NCI-H1105 treated with DMSO at 0.1 percent for 48 hours (cell line): ENCODE measurements around the gene PLEKHH3.
A peak's percentile ranks its signal among the peaks of the same experiment; 100 is the strongest.

ENCODE experiments used
- DNase-seq: peaks from one replicate; lab custom pipeline; 2025; lab: John Stamatoyannopoulos, UW

The PLEKHH3 gene

DNA sequence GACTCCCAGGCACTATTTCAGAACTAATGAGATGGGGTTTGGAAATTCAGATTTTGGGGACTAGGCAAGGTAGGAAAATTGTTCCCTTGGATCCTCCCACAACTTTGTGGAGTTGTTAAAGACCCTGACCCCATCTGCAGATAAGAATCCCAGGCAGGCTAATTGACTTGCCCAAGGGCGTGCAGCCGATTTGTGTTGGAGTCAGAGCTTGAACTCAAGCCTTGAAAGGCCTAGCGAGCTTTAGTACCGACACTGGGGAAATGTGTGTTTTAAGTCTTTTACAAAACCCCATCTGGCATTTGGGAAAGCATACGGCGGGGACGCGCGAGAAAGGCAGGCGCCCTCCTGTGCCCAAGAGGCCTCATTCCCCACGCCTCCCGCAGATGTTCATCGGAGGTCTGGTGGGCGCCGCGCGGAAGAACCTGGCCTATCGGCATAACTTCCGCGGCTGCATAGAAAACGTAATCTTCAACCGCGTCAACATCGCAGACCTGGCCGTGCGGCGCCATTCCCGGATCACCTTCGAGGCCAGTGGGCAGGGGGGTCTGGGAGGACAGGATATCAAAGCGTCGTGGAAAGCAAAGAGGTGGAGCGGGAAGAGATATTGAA lies 9.8 kb upstream of the PLEKHH3 start:
- DNase-seq = no peak

- no peak for DNase-seq
Measured at GRCh38 chr17:42685831-42686230, 9.0 kb upstream of the PLEKHH3 start.

GRCh38 chr17:42684929-42685556 lies 8.2 kb upstream of the PLEKHH3 start:
- DNase-seq = no peak

DNA sequence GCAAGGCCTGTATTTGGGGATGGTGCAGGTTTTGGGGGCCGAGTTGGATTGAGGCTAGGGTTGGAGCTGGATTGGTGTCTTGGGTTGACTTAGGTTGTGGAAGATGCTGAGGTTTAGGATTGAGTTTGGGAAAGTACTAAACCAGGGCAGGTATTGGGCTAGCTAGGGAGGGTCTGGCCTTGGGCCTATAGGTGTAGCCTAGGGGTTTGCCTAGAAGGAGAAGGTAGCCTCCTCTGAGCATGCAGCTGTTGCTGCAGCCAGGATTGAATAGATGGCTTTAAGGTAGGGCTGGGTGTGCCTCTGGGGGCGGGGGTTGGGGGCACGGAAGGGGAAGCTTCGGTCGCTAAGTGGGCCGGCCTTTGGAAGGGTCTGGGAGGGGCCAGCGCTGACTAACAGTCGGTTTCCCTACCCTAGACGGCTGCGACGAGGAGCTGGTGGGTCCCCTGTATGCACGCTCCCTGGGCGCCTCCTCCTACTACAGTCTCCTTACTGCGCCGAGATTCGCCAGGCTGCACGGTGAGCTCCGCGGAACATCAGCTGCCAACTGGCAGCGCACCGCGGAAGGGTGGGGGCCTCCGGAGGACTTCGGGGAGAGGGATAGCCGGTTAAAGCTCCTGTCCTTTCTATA lies 6.7 kb upstream of the PLEKHH3 start:
- no peak for DNase-seq

DNA sequence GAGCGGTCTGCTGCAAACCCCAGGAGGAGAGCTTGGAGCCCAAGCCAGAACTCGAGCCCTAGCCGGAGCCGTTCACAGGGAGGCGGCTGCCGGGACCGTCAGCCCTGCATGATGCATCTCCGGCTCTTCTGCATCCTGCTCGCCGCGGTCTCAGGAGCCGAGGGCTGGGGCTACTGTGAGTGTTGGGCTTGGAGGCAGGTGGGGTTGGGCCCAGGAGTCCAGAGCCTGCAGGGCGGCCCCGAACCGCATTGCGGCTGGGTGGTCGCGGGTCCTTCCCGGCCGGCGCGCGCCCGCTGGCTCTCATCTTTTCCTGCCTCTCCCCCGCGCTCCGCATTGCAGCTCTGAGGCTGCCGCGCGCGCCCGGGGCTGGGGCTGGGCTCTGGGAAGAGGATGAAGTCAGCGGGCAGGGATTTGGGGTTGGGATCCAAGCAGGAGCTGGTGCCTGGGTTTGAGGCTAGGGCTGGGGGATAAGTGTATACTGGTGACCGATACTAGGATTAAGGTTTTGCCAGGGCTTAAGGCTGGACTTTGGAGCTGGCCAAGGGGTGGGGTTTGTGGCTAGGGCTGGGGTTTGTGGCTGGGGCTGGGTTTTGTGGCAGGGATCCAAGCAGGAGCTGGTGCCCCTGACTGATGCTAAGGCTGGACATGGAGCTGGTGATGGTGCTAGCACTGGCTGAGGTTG lies 6.1 kb upstream of the PLEKHH3 start:
- peak; percentile 37 for DNase-seq

GRCh38 chr17:42681976-42682721 lies 5.4 kb upstream of the PLEKHH3 start, which contains the start of gene CNTNAP1:
TSS of gene CNTNAP1 (plus strand) at chr17:42682531. CDS start at chr17:42682830, 299 bp downstream.
- peak; percentile 30 for DNase-seq

GRCh38 chr17:42680331-42680808 lies 3.6 kb upstream of the PLEKHH3 start:
- no peak for DNase-seq

DNA sequence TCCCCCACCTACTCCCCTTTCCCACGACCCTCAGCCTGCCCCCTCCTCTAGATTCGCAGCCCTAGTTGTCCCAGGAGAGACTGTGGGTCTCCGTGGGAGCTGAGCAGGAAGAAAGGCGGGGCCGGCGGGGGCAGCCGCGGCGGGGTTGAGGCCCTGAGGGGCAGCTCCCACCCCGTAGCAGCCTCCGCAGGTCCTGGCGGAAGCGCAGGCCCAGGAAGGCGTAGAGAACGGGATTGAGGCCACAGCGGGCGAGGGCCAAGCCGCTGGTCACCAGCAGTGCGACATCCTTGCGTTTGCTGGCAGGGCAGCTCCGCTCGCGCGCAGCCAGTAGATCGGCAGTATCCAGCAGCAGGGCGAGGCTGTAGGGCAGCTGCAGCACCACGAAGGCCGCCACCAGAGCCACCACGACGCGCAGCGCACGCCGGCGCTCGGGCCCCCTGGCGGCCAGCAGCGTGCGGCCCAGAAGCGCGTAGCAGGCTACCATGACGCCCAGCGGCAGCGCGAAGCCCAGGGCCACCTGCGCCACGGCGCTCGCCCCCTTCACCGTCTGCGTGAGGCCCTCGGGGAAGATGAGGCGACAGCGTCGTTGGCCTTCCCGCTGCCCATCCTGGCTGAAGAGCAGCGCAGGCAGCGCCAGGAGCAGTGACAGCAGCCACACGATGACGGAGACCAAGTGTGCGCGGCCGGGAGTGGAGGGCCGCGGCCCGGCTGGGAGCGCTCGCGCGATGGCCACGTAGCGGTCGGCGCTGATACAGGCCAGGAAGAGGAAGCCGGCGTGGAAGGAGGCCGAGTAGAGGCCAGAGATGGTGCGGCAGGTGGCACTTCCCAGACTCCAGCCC lies 2.9 kb upstream of the PLEKHH3 start:
- DNase-seq = peak; percentile 77

GRCh38 chr17:42678951-42679491 lies 2.2 kb upstream of the PLEKHH3 start:
- DNase-seq = peak; percentile 84

DNA sequence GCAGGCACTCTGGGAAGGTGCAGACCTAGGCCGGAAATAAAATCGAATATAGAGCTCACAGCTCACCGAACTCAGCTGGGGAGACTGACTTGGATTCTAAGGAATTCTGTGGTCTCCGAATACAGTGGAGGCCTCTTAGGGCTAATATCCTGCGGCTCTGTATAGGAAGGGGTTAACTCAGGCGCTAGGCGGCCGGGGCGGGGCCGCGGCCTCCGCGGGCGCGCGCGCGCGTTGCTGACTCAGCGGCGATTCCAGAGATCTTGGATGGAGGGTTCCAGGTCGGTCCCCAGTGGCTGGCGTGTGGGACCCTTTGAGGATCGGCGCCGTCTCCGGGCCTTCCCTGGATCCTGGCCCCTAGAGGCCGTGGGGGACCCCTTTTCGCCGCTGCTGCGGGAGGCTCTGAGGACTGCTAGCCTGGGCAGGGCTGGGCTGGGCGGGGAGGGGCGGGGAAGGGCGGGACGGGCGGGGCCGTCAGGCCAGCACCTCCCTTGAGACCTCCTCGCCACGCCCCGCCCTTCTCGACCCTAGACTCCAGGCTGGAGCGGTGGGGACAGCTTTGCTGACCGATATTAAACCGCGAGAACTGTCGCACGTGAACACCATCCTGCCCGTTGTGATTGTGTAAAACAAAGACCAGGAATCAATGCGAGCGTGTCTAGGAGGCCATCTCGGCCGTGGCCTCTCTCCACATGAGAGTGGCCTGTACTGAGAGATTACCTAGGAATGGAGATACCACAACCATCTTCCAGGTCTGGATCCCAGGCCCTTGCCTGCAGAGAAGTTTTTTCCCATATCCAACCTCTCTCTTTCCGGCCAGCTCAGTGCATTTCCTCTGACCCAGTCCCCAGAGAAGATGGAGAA lies 1.4 kb upstream of the PLEKHH3 start:
- peak; percentile 77 for DNase-seq

GRCh38 chr17:42677012-42677857 lies 441 bp upstream of the PLEKHH3 start:
- peak; percentile 97 for DNase-seq

DNA sequence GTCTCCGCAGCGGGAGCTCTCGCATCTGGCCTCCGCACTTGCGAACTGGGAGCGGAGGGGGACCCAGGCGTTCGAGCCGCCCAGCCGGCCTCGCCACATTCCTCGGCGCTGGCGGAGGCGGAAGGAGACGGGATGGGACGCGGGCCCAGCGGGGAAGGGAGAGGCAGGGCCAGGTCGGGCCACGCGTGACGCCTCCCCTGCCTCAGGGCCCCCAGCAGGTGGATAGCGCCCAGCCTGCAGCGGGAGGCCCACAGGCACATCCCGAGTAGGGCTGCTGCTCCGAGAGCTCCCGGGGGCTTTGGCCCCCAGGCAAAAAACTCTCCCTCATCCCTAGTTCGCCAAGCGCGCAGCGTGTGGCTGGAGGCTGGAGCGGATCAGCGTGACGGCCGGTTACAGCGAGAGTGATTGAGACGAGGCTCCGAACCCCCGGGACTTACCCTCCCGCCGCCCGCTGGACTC lies 800 bp downstream of the PLEKHH3 start:
- DNase-seq = no peak

DNA sequence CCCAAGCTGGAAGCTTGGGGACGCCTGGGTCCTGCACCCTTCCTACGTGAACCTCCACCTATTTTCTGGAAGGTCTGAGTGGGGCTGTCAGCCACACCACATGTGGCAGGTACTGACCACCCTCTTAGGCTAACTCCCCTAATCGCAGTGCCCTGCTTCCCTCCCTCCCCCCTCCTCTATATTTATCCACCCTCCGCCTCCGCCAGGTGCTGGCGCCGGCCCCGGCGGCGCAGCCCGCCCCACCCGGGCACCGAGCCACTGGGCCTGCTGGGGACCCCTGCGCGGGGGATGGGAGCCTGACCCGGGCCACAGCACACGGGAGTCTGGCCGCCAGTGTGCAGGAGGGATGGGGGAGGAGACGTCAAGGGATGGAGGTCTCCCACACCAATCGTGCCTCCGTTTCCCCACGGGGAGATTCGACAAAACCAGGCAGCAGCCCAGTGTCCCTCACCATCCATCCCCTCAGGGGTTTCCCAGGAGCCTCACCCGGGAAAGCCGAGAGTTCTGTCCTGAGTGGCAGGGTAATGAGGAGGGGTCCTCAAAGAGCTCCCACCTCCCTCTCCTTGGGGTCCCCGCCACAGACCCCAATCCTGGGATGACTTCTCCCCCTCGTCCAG lies 1.3 kb downstream of the PLEKHH3 start:
- DNase-seq = peak; percentile 83

DNA sequence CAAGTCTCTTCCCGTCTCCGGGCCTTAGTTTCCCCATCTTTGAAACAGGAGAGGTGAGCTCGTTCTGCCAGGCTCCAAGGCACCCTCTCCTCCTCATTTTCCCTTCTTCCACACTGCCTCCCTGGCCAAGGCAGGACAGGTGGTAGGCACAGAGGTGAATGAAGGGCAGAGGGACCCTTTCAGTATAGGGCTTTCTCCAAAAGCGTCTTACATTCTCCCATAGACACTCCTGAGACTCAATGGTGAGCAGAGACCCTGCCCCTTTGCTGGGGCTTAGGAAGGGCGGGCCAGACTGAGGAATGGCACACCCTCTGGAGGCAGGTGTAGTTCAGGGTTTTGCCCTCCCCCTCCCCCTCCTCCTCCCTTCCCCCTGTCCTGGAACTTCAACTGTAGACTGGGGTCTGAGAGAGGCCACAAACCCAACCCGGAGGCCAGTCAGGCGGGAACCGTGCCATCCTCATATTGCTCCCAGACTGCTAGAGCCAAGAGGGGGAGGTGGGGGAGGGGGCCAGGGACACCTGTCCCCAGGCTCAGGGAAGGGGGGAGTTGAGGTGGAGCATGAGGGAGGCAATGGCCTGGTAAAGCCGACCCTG lies 1.9 kb downstream of the PLEKHH3 start:
- peak; percentile 83 for DNase-seq

- DNase-seq = no peak
Measured at GRCh38 chr17:42673885-42674754, 2.7 kb downstream of the PLEKHH3 start.

GRCh38 chr17:42673266-42673884 lies 3.4 kb downstream of the PLEKHH3 start:
- DNase-seq = no peak
